Loucy (cell line): ENCODE measurements around the gene PSAPL1.

Experiments
- CTCF ChIP-seq: fragments of 200-600 bp; sonication (generic); conservative IDR thresholded peaks from 2 replicates; pipeline ENCODE4 v1.5.1; 2014; ENCODE audit warnings: mild to moderate bottlenecking, antibody characterized with exemption, low read length
- EZH2phosphoT487 ChIP-seq: fragments of 200-600 bp; IDR thresholded peaks from 2 replicates; pipeline ENCODE4 v1.6.1; 2018; ENCODE audit warnings: antibody characterized with exemption, mild to moderate bottlenecking, moderate library complexity, borderline replicate concordance

GRCh38 chr4:7442574-7443162 is 7.9 kb upstream of the PSAPL1 start:
- no peak for TF ChIP-seq CTCF
- TF ChIP-seq EZH2phosphoT487 = no peak
